T-helper 2 cell (primary cell): Measurements from ENCODE around the gene RC3H2.
"Not testable (repeated sequence)": the region's sequence is repeated elsewhere in the genome, so short reads cannot be mapped to it uniquely, and the experiment has no call there.

Source experiments
- DNase-seq, 5 experiments: peaks; one replicate each; pipeline versions ENCODE4 v3.0.0 to v3.0.0-alpha.2; 2012 to 2022

The RC3H2 gene

DNA sequence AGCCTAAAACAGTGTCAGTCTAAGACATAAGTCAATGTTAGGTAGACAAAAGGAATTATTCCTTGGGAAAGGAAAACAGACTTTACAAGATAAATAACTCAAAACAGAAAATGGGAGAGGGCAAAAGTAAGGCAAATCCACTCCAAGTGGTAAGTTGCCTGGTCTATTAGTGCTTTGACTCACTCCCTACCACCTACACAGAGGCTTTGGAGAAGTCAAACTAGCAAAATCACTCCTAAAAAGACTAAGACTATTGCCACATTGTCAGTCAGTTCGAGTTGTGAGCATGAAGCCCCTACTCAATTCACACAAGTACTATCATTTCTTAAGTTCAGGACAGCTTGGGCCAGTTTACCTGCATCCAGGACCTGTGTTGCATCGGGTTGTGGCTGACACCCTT, 13.2 kb upstream of the RC3H2 start:
- no peak for DNase-seq

DNA sequence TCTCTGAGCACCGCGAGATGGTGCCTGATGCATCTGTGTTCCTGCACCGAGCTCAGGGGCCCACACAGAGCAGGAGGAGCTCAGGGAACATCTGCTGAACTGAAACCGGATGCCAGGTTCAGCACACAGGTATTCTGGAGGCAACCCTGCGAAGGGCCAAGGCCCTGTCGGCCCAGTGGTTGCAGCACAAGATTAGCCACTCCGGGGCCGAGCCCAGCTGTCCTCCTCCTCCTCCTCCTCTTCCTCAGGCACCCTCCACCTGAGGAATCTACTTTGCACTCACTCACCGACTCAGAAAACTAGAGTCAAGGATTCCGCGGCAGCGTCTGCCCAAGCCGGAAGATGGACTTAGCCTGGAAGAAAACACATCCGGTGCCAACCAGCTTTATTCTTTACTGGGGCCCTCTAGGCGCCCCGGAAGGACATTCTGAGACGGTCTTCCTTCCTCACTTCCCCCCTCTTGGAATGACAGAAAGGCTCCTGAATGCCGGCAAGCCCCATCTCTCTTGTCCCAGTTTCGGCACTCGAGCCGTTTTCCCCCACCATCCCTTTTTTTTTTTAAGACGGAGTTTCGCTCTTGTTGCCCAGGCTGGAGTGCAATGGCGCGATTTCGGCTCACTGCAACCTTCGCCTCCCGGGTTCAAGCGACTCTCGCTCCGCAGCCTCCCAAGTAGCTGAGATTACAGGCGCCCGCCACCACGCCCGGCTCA, 8.0 kb upstream of the RC3H2 start, which contains the start of gene ZBTB6:
TSS of gene ZBTB6 (minus strand) at position 360 of the 710 bp plus-strand sequence. CDS start 1,251 bp downstream, outside the sequence.
- peak; percentile 20 to 90 (median 62) for DNase-seq

DNA sequence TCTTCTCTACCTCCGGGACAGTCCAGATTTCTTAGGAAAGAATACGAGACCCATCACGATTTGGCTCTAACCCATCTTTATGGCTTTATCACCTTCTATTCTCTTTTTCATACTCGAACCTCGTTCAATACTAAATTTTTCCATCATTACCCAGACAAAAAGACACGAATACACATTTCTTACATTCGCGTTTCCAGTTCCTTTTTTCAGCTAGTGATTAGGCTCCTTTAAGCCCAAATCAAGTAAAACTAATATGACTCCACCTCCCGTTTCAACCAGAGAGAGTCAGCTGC, 7.5 kb upstream of the RC3H2 start:
- no peak for DNase-seq

DNA sequence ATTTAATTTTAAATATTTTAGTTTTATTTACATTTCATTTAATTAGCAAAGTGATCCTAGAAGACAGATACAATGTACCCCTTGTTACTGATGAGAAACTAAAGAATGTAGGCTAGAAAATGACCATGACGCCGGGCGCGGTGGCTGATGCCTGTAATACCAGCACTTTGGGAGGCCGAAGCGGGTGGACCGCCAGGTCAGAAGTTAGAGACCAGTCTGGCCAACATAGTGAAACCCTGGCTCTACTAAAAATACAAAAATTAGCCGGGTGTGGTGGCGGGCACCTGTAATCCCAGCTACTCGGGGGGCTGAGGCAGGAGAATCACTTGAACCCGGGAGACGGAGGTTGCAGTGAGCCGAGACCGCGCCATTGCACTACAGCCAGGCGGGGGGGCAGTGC, 963 bp upstream of the RC3H2 start:
- not testable (repeated sequence) for DNase-seq

DNA sequence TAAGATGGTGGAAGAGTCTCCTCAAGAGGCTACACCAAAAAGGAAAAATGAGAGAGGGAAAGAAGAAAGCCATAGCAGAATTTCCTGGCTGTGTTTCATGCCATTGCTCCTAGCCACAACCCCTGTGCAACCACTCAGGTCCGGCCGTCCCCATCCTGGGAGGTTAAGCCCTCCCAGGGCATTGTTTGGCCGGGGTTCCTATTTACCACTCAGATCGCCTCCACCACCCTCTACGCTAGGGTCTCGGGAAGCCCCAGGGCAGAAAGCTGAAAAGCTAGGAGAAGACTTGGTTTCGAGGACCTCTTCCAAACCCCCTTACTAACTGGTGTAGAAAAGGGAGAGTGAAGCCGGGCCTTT, 715 bp downstream of the RC3H2 start:
- peak in 3 of 5 experiments; percentile 3 to 25 (median 10) for DNase-seq

DNA sequence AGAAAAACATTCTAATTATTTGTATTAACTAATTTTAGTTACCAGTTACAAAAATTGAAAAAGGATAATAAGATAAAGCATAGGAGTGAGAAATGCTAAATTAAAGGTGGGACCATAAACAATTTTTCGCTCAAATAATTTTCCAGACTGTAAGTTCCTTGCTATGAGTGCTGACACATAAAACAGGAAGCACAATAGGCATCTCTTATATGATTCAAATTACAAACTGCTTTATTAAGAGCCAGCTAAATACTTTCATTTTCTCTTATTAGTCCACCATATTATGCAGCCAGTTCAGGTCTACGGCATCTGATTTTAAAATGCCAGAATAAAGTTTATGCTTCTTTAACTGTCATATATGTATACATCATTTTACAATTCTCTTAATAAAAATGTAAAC, 4.4 kb downstream of the RC3H2 start:
- peak in 1 of 5 experiments; percentile 52 for DNase-seq

DNA sequence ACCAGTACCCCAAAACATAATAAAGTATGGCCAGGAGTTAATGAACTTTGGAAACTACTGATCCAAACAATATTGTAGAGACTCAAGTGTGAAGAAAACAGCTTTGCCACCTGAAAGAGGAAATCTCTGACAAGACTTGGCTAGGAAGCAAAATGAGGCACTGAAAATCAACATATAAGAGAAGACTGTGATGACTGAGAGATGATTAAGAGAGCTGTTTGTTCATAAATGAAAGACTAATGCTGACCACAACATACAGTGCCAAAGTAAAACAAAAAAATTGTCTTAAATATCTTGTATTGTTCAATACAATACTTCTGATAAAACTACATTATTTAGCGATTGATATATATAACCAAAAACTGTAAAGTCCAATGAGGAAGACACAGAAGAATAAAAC, 7.2 kb downstream of the RC3H2 start:
- no peak for DNase-seq

DNA sequence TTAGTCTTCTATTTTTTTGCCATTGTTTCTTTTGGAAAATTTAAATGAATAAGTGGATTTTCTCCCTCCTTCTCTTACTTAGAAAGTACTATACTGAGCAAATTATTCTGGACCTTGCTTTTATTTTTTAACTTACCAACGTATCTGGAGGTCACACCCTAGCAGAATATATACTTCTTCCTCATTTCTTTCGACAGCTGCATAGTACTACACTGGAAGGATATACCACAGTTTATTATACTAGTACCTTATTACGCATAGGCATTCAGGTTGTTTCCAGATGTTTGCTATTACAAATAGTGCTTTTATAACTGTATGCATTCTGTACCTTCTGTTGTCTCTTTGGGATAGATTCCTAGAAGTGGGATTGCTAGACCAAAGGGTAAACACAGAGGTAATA, 16.7 kb downstream of the RC3H2 start:
- DNase-seq = no peak

DNA sequence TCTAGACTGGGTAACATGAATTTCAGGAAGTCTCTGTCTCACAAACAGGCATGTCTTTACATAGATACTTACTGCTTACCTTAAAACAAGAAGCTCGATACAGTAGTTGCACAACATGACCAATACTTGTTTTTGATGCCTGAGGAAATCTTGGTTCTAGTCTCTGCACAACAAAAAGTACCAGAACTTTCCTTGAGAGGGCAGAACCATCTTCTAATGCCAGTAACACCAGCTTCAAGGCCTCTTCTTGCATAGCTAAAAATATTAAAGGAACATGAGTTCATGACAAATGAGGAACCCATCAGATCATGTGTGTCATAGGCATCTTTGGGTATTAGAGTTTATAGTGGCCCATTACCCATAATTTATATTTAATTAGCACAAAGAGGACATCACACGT, 22.0 kb downstream of the RC3H2 start:
- no peak for DNase-seq

DNA sequence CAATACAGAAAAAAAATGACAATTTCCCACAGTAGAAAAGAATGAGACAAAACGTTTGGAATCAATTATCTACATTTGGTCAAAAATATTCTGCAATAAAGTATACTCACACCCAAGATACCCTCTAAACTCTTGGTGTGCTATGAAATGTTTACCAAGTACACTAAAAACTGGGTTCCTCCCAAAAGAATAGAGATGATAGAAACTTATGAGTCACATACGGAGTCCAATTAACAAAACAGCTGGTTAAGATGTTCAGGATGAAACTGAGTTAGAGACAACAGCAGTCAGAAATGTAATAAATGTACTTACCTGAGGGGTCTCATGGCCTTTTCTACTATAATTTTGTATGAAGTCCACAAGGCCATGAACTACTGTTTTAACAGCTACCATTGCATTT, 25.7 kb downstream of the RC3H2 start:
- no peak for DNase-seq

DNA sequence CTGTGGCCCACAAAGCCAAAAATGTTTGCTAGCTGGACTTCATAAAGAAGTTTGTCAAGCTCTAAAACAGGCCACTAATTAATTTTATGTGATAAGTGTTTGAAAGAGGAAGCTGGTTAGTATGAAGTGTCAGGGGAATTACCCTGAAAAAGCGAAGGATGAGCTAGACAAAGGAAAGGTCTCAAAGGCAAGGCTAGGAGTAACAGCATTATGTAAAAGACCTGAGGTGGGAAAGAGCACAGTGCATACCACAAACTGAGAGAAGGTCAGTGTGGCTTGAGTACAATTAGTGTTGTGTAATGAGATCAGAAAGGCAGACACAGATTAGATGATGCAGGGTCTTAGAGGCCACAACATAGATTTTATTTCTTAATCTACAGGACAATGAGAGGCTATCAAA, 29.6 kb downstream of the RC3H2 start:
- no peak for DNase-seq

DNA sequence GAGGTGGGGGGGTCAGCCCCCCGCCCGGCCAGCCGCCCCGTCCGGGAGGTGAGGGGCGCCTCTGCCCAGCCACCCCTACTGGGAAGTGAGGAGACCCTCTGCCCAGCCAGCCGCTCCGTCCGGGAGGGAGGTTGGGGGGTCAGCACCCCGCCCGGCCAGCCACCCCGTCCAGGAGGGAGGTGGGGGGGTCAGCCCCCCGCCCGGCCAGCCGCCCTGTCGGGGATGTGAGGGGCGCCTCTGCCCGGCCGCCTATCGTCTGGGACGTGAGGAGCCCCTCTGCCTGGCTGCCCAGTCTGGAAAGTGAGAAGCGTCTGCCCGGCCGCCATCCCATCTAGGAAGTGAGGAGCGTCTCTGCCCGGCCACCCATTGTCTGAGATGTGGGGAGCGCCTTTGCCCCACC, 37.9 kb downstream of the RC3H2 start:
- not testable (repeated sequence) for DNase-seq

DNA sequence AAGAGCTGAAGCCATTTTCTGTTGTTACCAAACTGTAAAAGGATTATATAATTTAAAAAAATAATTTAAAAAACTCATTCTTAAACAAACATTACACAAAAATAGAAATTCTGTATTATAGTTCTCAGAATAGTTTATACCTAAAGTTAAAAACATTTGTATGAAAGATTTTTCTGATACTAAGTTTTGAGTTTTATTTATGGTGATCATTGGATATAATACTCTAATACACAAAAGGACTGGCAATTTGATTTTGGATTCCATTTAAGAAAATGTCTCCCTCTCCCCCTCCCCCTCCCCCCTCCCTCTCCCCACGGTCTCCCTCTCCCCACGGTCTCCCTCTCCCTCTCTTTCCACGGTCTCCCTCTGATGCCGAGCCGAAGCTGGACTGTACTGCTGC, 39.1 kb downstream of the RC3H2 start:
- DNase-seq = no peak

DNA sequence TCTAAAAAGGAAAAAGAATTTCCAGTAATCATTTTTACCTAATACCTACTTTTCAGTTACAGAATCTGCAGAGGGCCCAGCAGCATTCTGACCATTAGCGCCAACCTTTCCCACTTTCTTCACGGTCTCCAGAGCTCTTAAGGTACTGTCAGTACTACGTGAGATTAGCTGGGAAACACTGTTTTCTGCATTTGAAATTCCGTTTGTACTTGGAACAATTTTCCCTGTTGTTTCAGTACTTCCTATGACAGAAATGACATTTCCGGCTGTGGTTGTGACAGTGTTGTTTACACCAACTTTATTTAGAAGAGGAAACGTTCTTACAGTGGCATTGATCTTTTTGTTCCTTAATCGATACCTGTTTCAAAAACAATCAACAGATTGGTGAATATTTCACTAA, 39.9 kb downstream of the RC3H2 start:
- DNase-seq = no peak

DNA sequence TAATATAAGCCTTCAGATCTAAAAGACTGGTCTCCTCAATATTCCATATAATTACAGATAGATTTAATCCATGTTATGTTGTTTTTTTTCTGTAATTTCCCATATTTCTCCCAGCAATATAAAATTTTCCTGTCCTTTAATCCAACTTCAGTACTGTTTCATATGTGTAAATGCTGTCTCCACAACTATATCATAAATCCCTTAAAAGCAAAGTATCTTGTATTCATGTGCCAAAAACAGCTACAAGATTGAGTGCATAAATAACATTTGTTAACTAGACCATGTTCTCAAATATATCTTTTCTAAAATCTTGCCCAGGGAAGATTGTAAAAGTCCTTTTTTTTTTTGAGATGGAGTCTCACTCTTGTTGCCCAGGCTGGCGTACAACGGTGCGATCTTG, 41.8 kb downstream of the RC3H2 start:
- DNase-seq = no peak

DNA sequence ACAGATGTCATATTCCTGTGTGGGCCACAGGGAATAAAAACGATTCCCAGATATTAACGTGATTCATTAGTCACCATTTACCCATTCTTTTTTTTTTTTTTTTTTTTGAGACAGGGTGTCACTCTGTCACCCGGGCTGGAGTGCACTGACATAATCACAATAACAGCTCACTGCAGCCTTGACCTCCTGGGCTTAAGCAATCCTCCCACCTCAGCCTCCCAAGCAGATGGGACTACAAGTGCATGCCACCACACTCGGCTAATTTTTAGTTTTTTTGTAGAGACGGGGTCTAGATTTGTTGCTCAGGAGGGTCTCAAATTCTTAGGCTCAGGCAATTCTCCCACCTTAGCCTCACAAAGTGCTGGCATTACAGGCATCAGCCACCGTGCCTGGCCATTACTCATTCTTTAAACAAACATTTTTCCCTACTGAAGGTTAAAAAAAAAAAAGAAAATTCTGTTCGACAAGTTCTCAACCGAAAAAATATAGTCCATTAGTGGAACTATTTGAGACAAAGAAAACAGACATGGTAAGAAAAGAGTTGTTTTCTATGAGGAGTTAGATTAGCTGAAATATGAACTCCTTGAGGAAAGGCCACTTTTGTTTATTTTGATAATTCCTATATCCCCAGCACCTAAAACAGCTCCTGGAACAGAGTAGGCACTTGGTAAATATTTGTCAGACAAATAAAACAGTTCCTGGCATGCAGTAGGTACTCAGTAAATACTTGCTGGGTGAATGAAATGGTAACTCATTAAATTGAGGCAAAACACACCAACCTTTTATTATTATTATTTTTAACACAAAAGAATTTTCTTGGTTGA, 44.6 kb downstream of the RC3H2 start:
- DNase-seq = no peak

DNA sequence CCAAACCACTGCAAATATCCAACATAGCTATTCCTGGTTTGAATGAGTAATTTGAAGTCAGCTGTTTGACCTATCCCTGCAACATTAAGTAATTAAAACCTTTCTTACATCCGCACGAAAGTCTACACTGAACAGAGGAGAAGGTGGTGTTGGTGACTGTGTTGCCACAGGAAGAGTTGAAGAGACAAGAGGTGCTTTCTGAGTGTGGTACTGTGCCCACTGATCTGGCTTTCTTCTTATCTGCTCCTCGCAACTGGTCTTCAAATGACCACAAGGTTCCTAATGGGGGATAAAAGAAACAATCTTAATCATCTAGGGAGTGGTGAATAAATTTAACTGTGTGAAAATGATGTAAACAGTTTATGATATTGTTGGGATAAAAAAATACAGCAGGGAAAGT, 47.3 kb downstream of the RC3H2 start:
- DNase-seq = no peak

DNA sequence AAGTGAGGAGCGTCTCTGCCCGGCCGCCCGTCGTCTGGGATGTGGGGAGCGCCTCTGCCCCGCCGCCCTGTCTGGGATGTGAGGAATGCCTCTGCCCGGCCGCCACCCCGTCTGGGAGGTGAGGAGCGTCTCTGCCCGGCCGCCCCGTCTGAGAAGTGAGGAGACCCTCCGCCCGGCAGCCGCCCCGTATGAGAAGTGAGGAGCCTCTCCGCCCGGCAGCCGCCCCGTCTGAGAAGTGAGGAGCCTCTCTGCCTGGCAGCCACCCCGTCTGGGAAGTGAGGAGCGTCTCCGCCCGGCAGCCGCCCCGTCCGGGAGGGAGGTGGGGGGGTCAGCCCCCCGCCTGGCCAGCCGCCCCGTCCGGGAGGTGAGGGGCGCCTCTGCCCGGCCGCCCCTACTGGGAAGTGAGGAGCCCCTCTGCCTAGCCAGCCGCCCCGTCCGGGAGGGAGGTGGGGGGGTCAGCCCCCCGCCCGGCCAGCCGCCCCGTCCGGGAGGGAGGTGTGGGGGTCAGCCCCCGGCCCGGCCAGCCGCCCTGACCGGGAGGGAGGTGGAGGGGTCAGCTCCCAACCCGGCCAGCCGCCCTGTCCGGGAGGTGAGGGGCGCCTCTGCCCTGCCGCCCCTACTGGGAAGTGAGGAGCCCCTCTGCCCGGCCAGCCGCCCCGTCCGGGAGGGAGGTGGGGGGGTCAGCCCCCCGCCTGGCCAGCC, 52.9 kb downstream of the RC3H2 start:
- not testable (repeated sequence) for DNase-seq

DNA sequence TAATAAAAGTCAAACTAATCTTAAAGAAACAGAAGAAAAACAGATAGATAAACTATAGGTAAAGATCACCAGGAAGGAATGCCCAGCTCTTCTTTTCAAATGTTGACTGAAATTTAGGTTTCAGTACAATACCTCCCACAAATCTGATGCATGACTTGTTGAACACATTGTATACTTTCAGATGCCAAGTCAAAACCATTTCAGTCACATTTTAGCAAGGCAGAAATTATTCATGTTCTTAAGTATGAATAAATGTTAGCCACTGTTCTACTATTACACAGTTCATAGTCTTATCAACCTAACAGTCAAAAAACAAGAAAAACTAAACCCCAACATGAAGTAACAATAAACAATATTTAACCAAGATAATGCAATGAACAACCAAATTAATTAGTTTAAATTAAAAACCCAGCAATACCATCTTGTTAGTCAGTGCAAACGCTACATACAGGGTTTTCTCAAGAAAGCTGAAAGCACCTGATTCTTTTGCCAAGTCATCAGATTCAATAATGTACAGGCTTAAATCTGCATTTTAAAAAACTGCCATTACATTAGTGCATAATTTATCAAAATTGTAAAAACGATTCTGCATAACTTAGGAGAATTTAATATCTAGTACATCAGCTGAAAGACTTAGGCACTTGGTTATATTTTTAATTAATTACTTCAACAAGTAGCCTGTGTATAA, 56.8 kb downstream of the RC3H2 start:
- peak in 1 of 5 experiments; percentile 20 for DNase-seq

DNA sequence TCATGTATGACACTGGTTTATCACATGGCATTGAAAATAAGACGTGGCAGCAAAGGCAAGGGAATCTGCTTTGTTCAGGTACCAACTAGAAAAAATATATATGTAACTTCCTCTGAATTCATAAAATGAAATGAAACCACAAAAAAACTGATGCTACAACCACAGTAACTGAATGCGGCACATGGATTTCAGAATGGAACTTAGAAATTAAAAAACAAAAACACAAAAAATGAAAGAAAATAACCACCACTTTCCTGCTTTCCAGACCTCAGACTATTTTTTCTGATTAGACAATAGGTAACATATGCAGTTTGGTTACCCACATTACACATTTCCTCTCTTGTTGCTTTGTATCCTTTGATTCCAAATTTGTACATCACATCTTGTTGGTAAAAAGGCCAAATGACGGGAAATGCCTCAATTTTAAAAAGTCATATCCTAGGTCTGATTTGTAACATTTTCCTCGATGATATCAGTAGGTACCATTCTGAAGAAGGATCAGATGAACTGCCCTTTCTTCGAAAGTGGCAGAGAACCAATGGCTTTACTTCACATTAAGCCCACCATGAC, 58.7 kb downstream of the RC3H2 start:
- DNase-seq = peak in 2 of 5 experiments; percentile 29 to 70

DNA sequence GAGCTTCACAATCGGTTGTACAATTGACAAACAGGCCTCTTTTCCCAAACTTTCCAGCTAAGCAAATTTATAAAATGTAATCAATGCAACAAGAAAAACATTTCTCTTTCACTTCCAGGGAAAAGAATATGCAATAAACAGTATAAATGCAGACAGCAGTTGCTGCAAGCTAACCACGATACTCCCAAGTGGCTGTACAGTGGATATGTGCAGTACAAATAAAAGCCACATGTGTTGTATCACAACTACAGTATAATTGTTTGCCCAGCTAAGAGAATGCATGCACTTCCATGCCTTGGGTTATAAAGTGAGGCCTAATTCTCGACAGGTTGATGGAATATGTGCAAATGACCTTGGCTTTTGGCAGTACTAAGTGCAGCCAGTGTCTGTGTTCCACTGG, 60.0 kb downstream of the RC3H2 start:
- DNase-seq = no peak

DNA sequence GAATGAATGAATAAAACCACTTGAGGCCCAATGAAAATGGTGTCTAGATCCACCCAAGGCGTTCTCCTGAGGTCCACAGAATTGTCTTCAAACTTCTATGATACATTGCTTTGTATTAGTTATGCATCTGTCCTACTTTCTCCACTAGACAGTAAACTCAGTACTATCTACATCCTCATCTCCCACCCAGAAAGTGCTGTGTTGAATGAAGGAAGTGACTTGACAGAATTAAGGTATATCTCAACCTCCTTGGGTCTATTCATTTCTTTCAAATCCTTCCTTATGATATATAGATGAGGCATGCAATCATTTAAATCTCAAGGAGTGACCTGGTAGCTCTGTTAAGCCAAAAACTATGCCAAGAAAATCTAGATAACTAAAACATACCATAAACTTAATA, 61.0 kb downstream of the RC3H2 start:
- DNase-seq = no peak

DNA sequence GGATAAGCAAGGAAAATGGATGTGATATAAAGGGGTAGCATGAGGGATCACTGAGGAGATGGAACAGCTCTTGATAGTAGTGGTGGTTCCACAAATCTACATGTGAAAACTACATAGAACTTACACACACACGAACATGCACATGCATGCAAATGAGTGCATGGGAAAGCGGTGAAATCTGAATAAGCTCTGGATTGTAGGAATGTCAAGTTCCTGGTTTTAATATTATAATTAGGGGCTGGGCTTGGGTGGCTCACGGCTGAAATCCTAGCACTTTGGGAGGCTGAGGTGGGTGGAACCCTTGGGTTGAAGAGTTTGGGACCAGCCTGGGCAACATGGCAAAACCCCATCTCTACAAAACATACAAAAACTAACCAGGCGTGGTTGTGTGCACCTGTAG, 63.7 kb downstream of the RC3H2 start:
- DNase-seq = no peak
